ENCODE data around the gene MYO10. TPM values are rescaled to one million over a fixed set of nuclear protein-coding genes. Genes with fewer than 3 reads are reported as not detected.
"Not testable (repeated sequence)": the region's sequence is repeated elsewhere in the genome, so short reads cannot be mapped to it uniquely, and the experiment has no call there.

MYO10 gene
- total RNA-seq, 1 experiment from 2014 or later, result 30.2 TPM

- no peak for DNase-seq (ENCODE audit: low read depth)
Observed at GRCh38 chr5:16669776-16670175, 266.3 kb downstream of the MYO10 start.

- DNase-seq (ENCODE audit: low read depth), result no peak
Observed at GRCh38 chr5:16668631-16669030, 267.5 kb downstream of the MYO10 start.

- DNase-seq (ENCODE audit: low read depth), result no peak
Observed at GRCh38 chr5:16668194-16668593, 267.9 kb downstream of the MYO10 start.

- DNase-seq (ENCODE audit: low read depth), result no peak
Observed at GRCh38 chr5:16666883-16667398, 269.1 kb downstream of the MYO10 start.

- DNase-seq (ENCODE audit: low read depth), result no peak
Observed at GRCh38 chr5:16666130-16666882, 269.8 kb downstream of the MYO10 start.

- no peak for DNase-seq (ENCODE audit: low read depth)
Observed at GRCh38 chr5:16665601-16666000, 270.5 kb downstream of the MYO10 start.

- DNase-seq (ENCODE audit: low read depth), result no peak
Observed at GRCh38 chr5:16664368-16664767, 271.7 kb downstream of the MYO10 start.

GRCh38 chr5:16663840-16664239, 272.2 kb downstream of the MYO10 start:
- no peak for DNase-seq (ENCODE audit: low read depth)

- no peak for DNase-seq (ENCODE audit: low read depth)
Observed at GRCh38 chr5:16661713-16662112, 274.4 kb downstream of the MYO10 start.

- DNase-seq (ENCODE audit: low read depth), result no peak
Observed at GRCh38 chr5:16660982-16661381, 275.1 kb downstream of the MYO10 start.

GRCh38 chr5:16659536-16659935, 276.6 kb downstream of the MYO10 start:
- DNase-seq (ENCODE audit: low read depth), result no peak

GRCh38 chr5:16656561-16657191, 279.4 kb downstream of the MYO10 start:
- DNase-seq (ENCODE audit: low read depth), result peak; percentile 7

GRCh38 chr5:16654647-16655334, 281.3 kb downstream of the MYO10 start:
- DNase-seq (ENCODE audit: low read depth), result peak; percentile 26

GRCh38 chr5:16648739-16649138, 287.3 kb downstream of the MYO10 start:
- not testable (repeated sequence) for DNase-seq (ENCODE audit: low read depth)

- no peak for DNase-seq (ENCODE audit: low read depth)
Observed at GRCh38 chr5:16644301-16644889, 291.7 kb downstream of the MYO10 start.

- no peak for DNase-seq (ENCODE audit: low read depth)
Observed at GRCh38 chr5:16642867-16643266, 293.2 kb downstream of the MYO10 start.

- no peak for DNase-seq (ENCODE audit: low read depth)
Observed at GRCh38 chr5:16639206-16639605, 296.9 kb downstream of the MYO10 start.

GRCh38 chr5:16628376-16628775, 307.7 kb downstream of the MYO10 start:
- DNase-seq (ENCODE audit: low read depth), result no peak

GRCh38 chr5:16626696-16627264, 309.3 kb downstream of the MYO10 start:
- DNase-seq (ENCODE audit: low read depth), result no peak

GRCh38 chr5:16625096-16625495, 311.0 kb downstream of the MYO10 start:
- no peak for DNase-seq (ENCODE audit: low read depth)

GRCh38 chr5:16619136-16619535, 317.0 kb downstream of the MYO10 start:
- no peak for DNase-seq (ENCODE audit: low read depth)
